HCT116 (cell line): ENCODE data around the gene MRPS18A. TPM values are rescaled to one million over a fixed set of nuclear protein-coding genes. Genes with fewer than 3 reads are reported as not detected.

Source experiments
- ATAC-seq: fragments of 200-7000 bp; cut with Tn5 transposase; 2 replicates; pipeline ENCODE4 v1.9.1; 2020; ENCODE audit warnings: mild to moderate bottlenecking, moderate library complexity
- BruUV-seq: library from RNA; stranded (reverse); fragments of 400-500 nt; replicated peaks from 2 replicates; lab custom pipeline; 2021; lab: Mats Ljungman, UMichigan
- CTCF ChIA-PET: fragments of 300-600 bp; sonication (Branson Sonifier 250); formaldehyde crosslinking; loops from one replicate; lab custom pipeline; 2021; ENCODE audit warnings: antibody characterized with exemption; lab: Charles Lee
- POLR2A ChIA-PET: fragments of 300-600, 350-600 bp; sonication (Branson Sonifier 250); formaldehyde crosslinking; loops from one replicate; lab custom pipeline; 2021; ENCODE audit warnings: antibody characterized with exemption; lab: Charles Lee
- RAD21 ChIA-PET, 2 experiments: fragments of 300-600 bp; sonication (Branson Sonifier 250); formaldehyde crosslinking; loops; one replicate each; lab custom pipeline; 2023; ENCODE audit warnings: low total read pairs in 2 of 2; ENCODE audit not compliant: uncharacterized antibody in 2 of 2, unreplicated experiment in 2 of 2, low non-redundant PET in 1 of 2; lab: Charles Lee
- DNase-seq: peaks from one replicate; pipeline ENCODE4 v3.0.0-alpha.2; 2010; ENCODE audit warnings: low read depth, low spot score
- H2AFZ ChIP-seq: fragments of 200-600 bp; shearing (Covaris generic), sonication (generic); 2 replicates; pipeline ENCODE4 v1.6.1; 2017; ENCODE audit warnings: low read depth, mixed run types, mixed read lengths, antibody characterized with exemption, low read length; ENCODE audit not compliant: poor library complexity, severe bottlenecking
- H3K27ac ChIP-seq: 2 replicates; pipeline ENCODE4 v1.5.1; 2012; ENCODE audit warnings: low read depth, low read length
- H3K27me3 ChIP-seq: fragments of 200-600 bp; sonication (generic); 2 replicates; pipeline ENCODE4 v1.6.1; 2016; ENCODE audit warnings: mixed run types, low read length, mixed read lengths; ENCODE audit not compliant: insufficient read depth
- H3K36me3 ChIP-seq, 2 experiments: fragments of 200-500 bp in 1 of 2; fragments of 200-600 bp in 1 of 2; sonication (Bioruptor generic) in 1 of 2; sonication (generic) in 1 of 2; 2 replicates each; pipeline versions ENCODE4 v1.5.1 to v1.6.1; 2014 to 2016; ENCODE audit warnings: low read length in 2 of 2, inconsistent platforms in 1 of 2, mixed read lengths in 1 of 2, mixed run types in 1 of 2; ENCODE audit not compliant: insufficient read depth in 2 of 2, control insufficient read depth in 1 of 2
- H3K4me1 ChIP-seq, 2 experiments: fragments of 200-600 bp in 1 of 2; sonication (generic) in 1 of 2; 2 replicates each; pipeline versions ENCODE4 v1.5.1 to v1.6.1; 2012 to 2017; ENCODE audit warnings: low read length in 2 of 2, inconsistent platforms in 1 of 2, mild to moderate bottlenecking in 1 of 2, mixed read lengths in 1 of 2, mixed run types in 1 of 2, moderate library complexity in 1 of 2; ENCODE audit not compliant: insufficient read depth in 2 of 2, control insufficient read depth in 1 of 2
- H3K4me2 ChIP-seq: fragments of 200-600 bp; sonication (generic); 2 replicates; pipeline ENCODE4 v1.6.1; 2017; ENCODE audit warnings: mixed run types, low read length, mixed read lengths
- H3K4me3 ChIP-seq, 2 experiments: fragments of 200-600 bp in 1 of 2; sonication (generic) in 1 of 2; replicated peaks in 1 of 2; 2 replicates each; pipeline ENCODE4 v1.5.1; 2011 to 2016; ENCODE audit warnings: low read length in 2 of 2, control low read depth in 1 of 2, low read depth in 1 of 2, mild to moderate bottlenecking in 1 of 2, mixed read lengths in 1 of 2, mixed run types in 1 of 2
- H3K79me2 ChIP-seq: fragments of 200-600 bp; sonication (generic); 2 replicates; pipeline ENCODE4 v1.6.1; 2017; ENCODE audit warnings: mild to moderate bottlenecking, mixed run types, low read length, moderate library complexity, mixed read lengths; ENCODE audit not compliant: insufficient read depth
- H3K9ac ChIP-seq: fragments of 200-600 bp; sonication (generic); 2 replicates; pipeline ENCODE4 v1.6.1; 2016; ENCODE audit warnings: low read length, mixed read lengths
- H3K9me2 ChIP-seq: fragments of 200-600 bp; sonication (generic), shearing (Covaris generic); 2 replicates; pipeline ENCODE4 v1.6.1; 2017; ENCODE audit warnings: mixed run types, mild to moderate bottlenecking, moderate library complexity; ENCODE audit not compliant: insufficient read depth
- H3K9me3 ChIP-seq, 2 experiments: fragments of 200-500 bp in 1 of 2; fragments of 200-600 bp in 1 of 2; sonication (Bioruptor generic) in 1 of 2; sonication (generic) in 1 of 2; 2 replicates each; pipeline ENCODE4 v1.6.1; 2014 to 2017; ENCODE audit warnings: low read length in 2 of 2, mixed read lengths in 2 of 2, inconsistent platforms in 1 of 2, low read depth in 1 of 2, mild to moderate bottlenecking in 1 of 2, mixed run types in 1 of 2, moderate library complexity in 1 of 2; ENCODE audit not compliant: control insufficient read depth in 1 of 2, insufficient read depth in 1 of 2
- H4K20me1 ChIP-seq: fragments of 200-600 bp; sonication (generic), shearing (Covaris generic); 2 replicates; pipeline ENCODE4 v1.6.1; 2017; ENCODE audit warnings: mixed run types, mild to moderate bottlenecking, moderate library complexity; ENCODE audit not compliant: insufficient read depth
- ATF3 ChIP-seq: IDR thresholded peaks from 2 replicates; pipeline ENCODE4 v1.6.1; 2012
- CBX3 ChIP-seq: IDR thresholded peaks from 2 replicates; pipeline ENCODE4 v1.6.1; 2012; ENCODE audit warnings: low read depth
- CEBPB ChIP-seq: IDR thresholded peaks from 2 replicates; pipeline ENCODE4 v1.6.1; 2012; ENCODE audit warnings: low read depth
- ELF1 ChIP-seq: IDR thresholded peaks from 2 replicates; pipeline ENCODE4 v1.6.1; 2012; ENCODE audit warnings: low read depth, borderline replicate concordance
- EZH2 ChIP-seq: fragments of 200-600 bp; sonication (generic); IDR thresholded peaks from 2 replicates; pipeline ENCODE4 v1.6.1; 2017; ENCODE audit warnings: antibody characterized with exemption, mixed run types
- FOSL1 ChIP-seq: IDR thresholded peaks from 2 replicates; pipeline ENCODE4 v1.6.1; 2012; ENCODE audit warnings: low read depth
- MAX ChIP-seq: IDR thresholded peaks from 2 replicates; pipeline ENCODE4 v1.6.1; 2012
- POLR2AphosphoS5 ChIP-seq: IDR thresholded peaks from 2 replicates; pipeline ENCODE4 v1.6.1; 2011; ENCODE audit warnings: mild to moderate bottlenecking, low read depth, low read length, moderate library complexity
- REST ChIP-seq: IDR thresholded peaks from 2 replicates; pipeline ENCODE4 v1.6.1; 2012; ENCODE audit warnings: low read depth
- TCF7L2 ChIP-seq: IDR thresholded peaks from 2 replicates; pipeline ENCODE4 v1.7.0; 2011; ENCODE audit warnings: borderline replicate concordance, inconsistent platforms; ENCODE audit not compliant: insufficient read depth, insufficient read length; ENCODE audit errors: extremely low read depth
- ZBTB33 ChIP-seq: IDR thresholded peaks from 2 replicates; pipeline ENCODE4 v1.6.1; 2011; ENCODE audit warnings: mild to moderate bottlenecking, low read length, moderate library complexity; ENCODE audit not compliant: insufficient replicate concordance; ENCODE audit errors: extremely low read depth
- intact Hi-C: fragments of 100-400 bp; cut with micrococcal nuclease; formaldehyde crosslinking; loops from 2 replicates; pipeline ENCODE4 v1.10.0; 2022
- total RNA-seq: library from RNA; stranded (reverse); gene quantifications from one replicate; pipeline ENCODE4 v1.2.1, GENCODE V29; 2021; ENCODE audit not compliant: unreplicated experiment

Gene MRPS18A
- total RNA-seq, 1 experiment from 2014 or later: 63.0 TPM

GRCh38 chr6:43676962-43677606 is 10.5 kb downstream of the MRPS18A start:
- POLR2A ChIA-PET: no interaction called here

More at GRCh38 chr6:43676962-43677606, 10.5 kb downstream of the MRPS18A start:
- no peaks in the 10 kb centered on the region for H3K4me1 ChIP-seq
- no peak overlapping the region for H3K4me3 ChIP-seq
- H3K4me2 ChIP-seq: no peak overlapping the region
- intact Hi-C loops: no loop called here
- H3K27me3 ChIP-seq: no peaks in the 10 kb centered on the region
- no peaks in the 10 kb centered on the region for H3K9me3 ChIP-seq
- H2AFZ ChIP-seq: no peak overlapping the region
- RAD21 ChIA-PET: no interaction called here
- peaks cover 38 to 52% of the 10 kb centered on the region in 2 experiments for H3K36me3 ChIP-seq
- H3K79me2 ChIP-seq: peaks cover 28% of the 10 kb centered on the region
- DNase-seq (no peak), ATAC-seq (no peak)
- no peak for TF ChIP-seq FOSL1
- TF ChIP-seq MAX: no peak
- no peak for TF ChIP-seq ZBTB33
- no peak for TF ChIP-seq EZH2
- TF ChIP-seq CEBPB: no peak
- TF ChIP-seq POLR2AphosphoS5: no peak
- no peak for TF ChIP-seq ATF3
- no peak for TF ChIP-seq ELF1
- TF ChIP-seq CBX3: no peak
- TF ChIP-seq TCF7L2: no peak
- TF ChIP-seq REST: no peak
- H3K9ac ChIP-seq: no peak overlapping the region
- H3K9me2 ChIP-seq: no peaks in the 10 kb centered on the region
- CTCF ChIA-PET: interaction anchor here (3.6 kb wide), 1 partner anchor 10 kb away, joined by 13 read pairs; no protein-coding TSS in a partner anchor
- BruUV-seq: no TSS peak
- H4K20me1 ChIP-seq: no peaks in the 10 kb centered on the region
- H3K27ac ChIP-seq: no peak overlapping the region
